Type B pancreatic cell (in vitro differentiated cells): ENCODE results near the gene DPM1. TPM values are rescaled to one million over a fixed set of nuclear protein-coding genes. Genes with fewer than 3 reads are reported as not detected.
A peak's percentile ranks its signal among the peaks of the same experiment; 100 is the strongest.
"Not testable (repeated sequence)": the region's sequence is repeated elsewhere in the genome, so short reads cannot be mapped to it uniquely, and the experiment has no call there.

Experiments
- DNase-seq: peaks from one replicate; pipeline ENCODE4 v3.0.0; 2021; ENCODE audit warnings: mixed read lengths; ENCODE audit not compliant: unreplicated experiment; ENCODE audit errors: extremely low spot score
- H3K27ac Mint-ChIP-seq: 2 replicates; pipeline ENCODE4 v1.8.0; 2021; ENCODE audit warnings: mild to moderate bottlenecking, mixed read lengths
- H3K27me3 Mint-ChIP-seq: 2 replicates; pipeline ENCODE4 v1.8.0; 2021; ENCODE audit warnings: mixed read lengths
- H3K36me3 Mint-ChIP-seq: 2 replicates; pipeline ENCODE4 v1.8.0; 2021; ENCODE audit warnings: mixed read lengths
- H3K4me1 Mint-ChIP-seq: one replicate; pipeline ENCODE4 v1.8.0; 2021; ENCODE audit warnings: mixed read lengths; ENCODE audit not compliant: unreplicated experiment
- H3K4me3 Mint-ChIP-seq: 2 replicates; pipeline ENCODE4 v1.8.0; 2021; ENCODE audit warnings: mild to moderate bottlenecking, mixed read lengths
- H3K9me3 Mint-ChIP-seq: 2 replicates; pipeline ENCODE4 v1.8.0; 2021; ENCODE audit warnings: mixed read lengths
- CTCF ChIP-seq: fragments of 200-600 bp; sonication (generic); conservative IDR thresholded peaks from 2 replicates; pipeline ENCODE4 v1.5.0; 2021; ENCODE audit warnings: antibody characterized with exemption, mild to moderate bottlenecking
- total RNA-seq: library from RNA; stranded (reverse); gene quantifications from 2 replicates; pipeline ENCODE4 v1.2.1, GENCODE V29; 2021; ENCODE audit warnings: low replicate concordance

DPM1 gene
- total RNA-seq, 1 donor from 2014 or later: 36.2 TPM

GRCh38 chr20:50983321-50983720 lies 25.0 kb upstream of the DPM1 start:
- Mint-ChIP-seq H3K4me3 (no peak overlapping the region), H3K9me3 (no peaks in the 10 kb centered on the region), H3K27ac (peak overlapping the region; percentile 0), H3K36me3 (no peaks in the 10 kb centered on the region), H3K4me1 (peaks cover 15% of the 10 kb centered on the region), H3K27me3 (peaks cover 18% of the 10 kb centered on the region)
- TF ChIP-seq CTCF: no peak
- DNase-seq: no peak

GRCh38 chr20:50982363-50982762 lies 24.0 kb upstream of the DPM1 start:
- Mint-ChIP-seq H3K27me3 (peaks cover 25% of the 10 kb centered on the region), H3K4me1 (peaks cover 12% of the 10 kb centered on the region), H3K36me3 (no peaks in the 10 kb centered on the region), H3K27ac (peak overlapping the region; percentile 85), H3K4me3 (no peak overlapping the region), H3K9me3 (no peaks in the 10 kb centered on the region)
- no peak for TF ChIP-seq CTCF
- DNase-seq: no peak

- H3K4me1 Mint-ChIP-seq: peaks cover 12% of the 10 kb centered on the region
- H3K36me3 Mint-ChIP-seq: no peaks in the 10 kb centered on the region
- peak overlapping the region; percentile 85 for H3K27ac Mint-ChIP-seq
- no peak overlapping the region for H3K4me3 Mint-ChIP-seq
- peak; percentile 39 for TF ChIP-seq CTCF
- no peaks in the 10 kb centered on the region for H3K9me3 Mint-ChIP-seq
- DNase-seq: no peak
- H3K27me3 Mint-ChIP-seq: peaks cover 29% of the 10 kb centered on the region
Measured at GRCh38 chr20:50981714-50982048, 23.3 kb upstream of the DPM1 start.

- Mint-ChIP-seq H3K9me3 (no peaks in the 10 kb centered on the region), H3K27me3 (peaks cover 29% of the 10 kb centered on the region), H3K27ac (peak overlapping the region; percentile 85), H3K4me3 (no peak overlapping the region), H3K36me3 (no peaks in the 10 kb centered on the region), H3K4me1 (peaks cover 12% of the 10 kb centered on the region)
- peak; percentile 96 for TF ChIP-seq CTCF
- DNase-seq: no peak
Measured at GRCh38 chr20:50980851-50981713, 22.8 kb upstream of the DPM1 start.

- H3K27me3 Mint-ChIP-seq: peaks cover 33% of the 10 kb centered on the region
- H3K36me3 Mint-ChIP-seq: no peaks in the 10 kb centered on the region
- H3K27ac Mint-ChIP-seq: peak overlapping the region; percentile 85
- DNase-seq: no peak
- H3K4me1 Mint-ChIP-seq: peaks cover 12% of the 10 kb centered on the region
- H3K4me3 Mint-ChIP-seq: no peak overlapping the region
- TF ChIP-seq CTCF: no peak
- H3K9me3 Mint-ChIP-seq: no peaks in the 10 kb centered on the region
Measured at GRCh38 chr20:50980071-50980681, 21.8 kb upstream of the DPM1 start.

GRCh38 chr20:50978533-50978932 lies 20.2 kb upstream of the DPM1 start:
- H3K4me1 Mint-ChIP-seq: peaks cover 12% of the 10 kb centered on the region
- DNase-seq, H3K27ac Mint-ChIP-seq, H3K36me3 Mint-ChIP-seq, H3K4me3 Mint-ChIP-seq, H3K9me3 Mint-ChIP-seq: not testable (repeated sequence)
- H3K27me3 Mint-ChIP-seq: peaks cover 37% of the 10 kb centered on the region
